Measurements from ENCODE around the gene ADCY3.
"Not testable (repeated sequence)": the region's sequence is repeated elsewhere in the genome, so short reads cannot be mapped to it uniquely, and the experiment has no call there.

ADCY3 gene

DNA sequence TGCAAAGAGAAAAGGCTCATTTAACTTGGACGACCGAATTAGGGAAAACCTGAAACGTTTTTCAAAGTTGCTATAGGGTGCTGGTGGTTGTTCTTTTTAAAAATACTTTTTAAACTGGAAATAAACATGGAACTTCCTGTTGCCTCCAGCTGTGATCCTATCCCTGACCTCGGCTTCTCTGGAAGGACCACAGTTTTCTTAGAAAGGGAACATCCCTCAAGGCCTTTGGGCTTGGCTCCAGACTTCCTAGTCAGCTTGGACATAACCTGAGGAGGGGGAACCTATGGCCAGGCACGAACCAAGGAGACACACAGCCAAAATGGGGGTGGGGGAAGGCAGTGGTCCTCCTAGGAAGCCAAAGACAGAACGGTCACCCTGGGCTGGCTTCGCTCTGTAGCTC lies 69.1 kb downstream of the ADCY3 start:
- no peak for DNase-seq (ENCODE audit: low read depth in 2 of 2)

DNA sequence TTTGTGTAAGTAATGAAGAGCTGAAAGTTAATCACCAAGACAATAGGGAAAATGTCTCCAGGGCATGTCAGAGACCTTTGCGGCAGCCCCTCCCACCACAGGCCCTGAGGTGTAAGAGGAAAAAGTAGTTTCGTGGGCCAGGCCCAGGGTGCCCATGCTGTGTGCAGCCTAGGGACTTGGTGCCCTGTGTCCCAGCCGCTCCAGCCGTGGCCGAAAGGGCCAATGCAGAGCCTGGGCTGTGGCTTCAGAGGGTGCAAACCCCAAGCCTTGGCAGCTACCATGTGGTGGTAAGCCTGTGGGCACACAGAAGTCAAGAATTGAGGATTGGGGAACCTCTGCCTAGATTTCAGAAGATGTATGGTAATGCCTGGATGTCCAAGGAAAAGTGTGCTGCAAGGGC lies 74.3 kb downstream of the ADCY3 start:
- DNase-seq (ENCODE audit: low read depth in 2 of 2) = no peak

DNA sequence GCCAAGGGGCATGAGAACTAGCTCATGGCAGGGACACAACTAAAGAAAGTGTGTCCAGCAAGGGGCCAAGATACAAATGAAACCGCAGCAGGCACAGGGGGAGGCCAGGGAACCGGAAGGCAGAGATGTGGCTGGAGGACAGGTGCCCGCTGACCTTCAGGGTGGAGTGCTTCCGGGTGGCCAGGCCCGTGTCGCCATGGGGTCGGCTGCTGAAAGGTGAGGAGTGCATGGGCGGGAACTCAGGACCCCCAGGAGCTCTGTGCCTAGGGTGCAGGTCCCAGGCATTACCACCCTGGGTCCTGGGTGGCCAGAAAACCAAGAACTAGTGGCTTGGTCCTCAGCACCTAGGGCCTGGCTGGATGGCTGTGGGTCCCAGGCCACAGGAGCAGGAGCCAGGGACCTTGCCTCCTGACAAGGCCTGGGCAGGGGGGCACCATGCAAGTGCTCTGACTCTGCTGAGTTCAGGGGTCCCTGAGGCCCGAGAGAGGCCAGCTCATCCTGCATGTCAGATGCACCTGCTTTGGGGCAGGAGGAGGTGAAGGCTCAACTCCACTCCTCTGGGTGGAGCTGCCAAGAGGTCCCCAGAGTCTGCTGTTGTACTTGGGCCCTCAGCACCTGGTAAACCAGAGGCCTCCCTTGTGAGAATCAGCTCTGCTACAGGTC lies 75.9 kb downstream of the ADCY3 start:
- DNase-seq (ENCODE audit: low read depth in 2 of 2) = no peak

DNA sequence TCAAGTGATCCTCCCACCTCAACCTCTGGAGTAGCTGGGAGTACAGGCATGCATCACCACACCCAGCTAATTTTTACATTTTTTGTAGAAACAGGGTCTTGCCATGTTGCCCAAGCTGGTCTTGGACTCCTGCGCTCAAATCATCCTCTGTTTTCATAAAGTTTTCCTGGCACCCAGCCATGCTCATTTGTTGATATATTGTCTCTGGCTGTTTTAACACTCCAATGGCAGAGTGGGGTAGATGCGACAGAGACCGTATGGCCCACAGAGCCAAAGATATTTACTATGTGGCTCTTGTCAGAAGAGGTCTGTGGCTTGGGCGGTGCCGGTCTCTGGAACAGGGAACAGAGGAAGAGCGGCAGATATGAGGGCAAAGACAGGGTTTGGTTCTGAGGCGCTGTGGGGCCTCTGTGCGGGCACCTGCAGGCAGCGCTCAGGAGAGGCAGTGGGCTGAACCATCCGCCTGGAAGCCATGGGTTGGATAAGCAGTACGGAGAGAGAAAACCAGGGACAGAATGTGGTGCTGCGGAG lies 76.6 kb downstream of the ADCY3 start:
- DNase-seq (ENCODE audit: low read depth in 2 of 2) = no peak

DNA sequence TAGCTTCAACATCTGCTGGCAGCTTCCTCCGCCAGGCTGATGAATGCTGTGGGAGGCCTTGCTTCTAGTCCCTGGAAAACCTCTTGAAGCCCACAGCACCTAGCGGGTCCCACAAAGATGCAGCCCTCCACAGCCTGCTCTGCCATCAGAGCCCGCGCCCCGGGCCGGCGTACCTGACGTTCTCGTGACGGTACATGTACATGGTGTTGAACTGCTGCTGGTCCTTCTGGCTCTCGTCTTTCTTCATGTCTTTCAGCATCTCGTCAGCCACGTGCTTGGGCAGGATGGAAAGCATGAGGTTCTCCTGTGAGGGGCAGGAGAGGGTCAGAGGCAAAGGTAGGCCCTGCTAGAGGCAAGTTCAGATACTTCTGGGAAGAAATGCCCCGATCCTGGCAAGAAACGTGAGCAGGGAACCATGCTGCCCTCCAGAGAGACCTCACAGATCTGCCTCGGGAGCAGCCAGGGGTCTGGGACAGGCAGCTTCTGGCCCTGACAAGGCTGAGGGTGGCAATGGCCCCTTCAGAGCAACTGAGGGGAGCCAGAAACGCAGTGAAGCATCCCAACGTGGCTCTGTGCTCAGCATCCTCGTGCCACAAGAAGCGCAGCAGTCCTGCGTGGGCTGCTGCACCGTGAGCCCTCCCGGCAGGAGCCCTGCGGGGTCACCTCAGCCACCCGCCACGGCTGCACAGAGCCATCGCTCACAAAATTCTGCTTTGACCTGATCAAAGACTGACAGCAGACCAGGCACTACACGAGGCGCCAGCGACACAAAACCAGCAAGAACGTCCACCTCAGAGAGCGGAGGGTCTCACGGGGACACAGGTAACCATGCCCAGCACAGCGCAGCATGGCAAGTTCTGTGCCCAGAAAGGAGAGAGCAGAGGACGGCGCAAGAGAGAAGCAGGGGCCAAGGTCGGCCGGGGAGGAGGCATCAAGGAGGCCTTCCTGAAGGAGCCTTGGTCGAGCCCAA lies 77.7 kb downstream of the ADCY3 start:
- DNase-seq (ENCODE audit: low read depth in 2 of 2) = no peak

DNA sequence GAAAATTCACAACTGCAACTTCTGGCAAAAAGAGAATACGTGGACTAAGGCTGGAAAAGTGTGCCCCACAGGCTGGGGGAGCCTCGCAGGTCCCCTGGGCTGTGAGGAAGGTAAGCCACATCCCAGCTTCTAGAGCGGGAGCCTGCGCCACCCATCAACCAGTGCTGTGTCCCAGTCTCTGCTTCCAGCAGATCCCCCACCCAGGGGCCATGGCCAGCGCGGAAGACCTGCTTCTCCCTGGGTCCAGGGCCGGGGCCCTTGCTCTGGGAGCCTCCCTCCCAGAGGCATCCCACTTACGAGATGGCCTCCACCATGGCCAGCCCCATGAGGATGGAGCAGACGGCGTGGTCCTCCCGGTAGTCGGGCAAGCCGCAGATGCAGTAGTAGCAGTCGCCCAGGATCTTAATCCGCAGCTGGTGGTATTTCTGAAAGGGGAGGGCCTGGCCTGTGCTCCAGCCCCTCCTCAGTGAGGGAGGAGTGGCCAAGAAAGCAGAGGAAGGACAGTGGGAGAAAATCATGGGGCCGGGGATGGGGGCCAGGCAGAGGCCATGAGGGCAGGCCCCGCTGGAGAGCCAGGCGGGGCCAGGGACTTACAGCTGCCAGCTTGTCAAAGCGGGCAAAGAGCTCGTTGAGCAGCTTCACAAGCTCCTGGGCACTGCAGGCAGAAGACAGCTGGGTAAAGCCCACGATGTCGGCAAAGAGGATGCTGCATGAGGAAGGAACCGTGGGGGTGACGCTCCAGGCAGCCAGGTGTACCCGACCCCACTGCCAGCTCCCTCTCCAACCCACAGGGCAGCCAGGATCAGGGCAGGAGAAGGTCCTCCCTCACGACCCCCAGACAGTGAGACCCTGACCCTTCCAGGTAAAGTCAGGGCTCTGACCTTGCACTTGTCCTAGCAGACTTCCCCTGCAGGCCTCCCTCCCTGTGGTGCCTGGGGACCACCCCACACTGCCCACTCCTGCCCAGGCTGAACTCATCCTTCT lies 78.8 kb downstream of the ADCY3 start:
- no peak for DNase-seq (ENCODE audit: low read depth in 2 of 2)

DNA sequence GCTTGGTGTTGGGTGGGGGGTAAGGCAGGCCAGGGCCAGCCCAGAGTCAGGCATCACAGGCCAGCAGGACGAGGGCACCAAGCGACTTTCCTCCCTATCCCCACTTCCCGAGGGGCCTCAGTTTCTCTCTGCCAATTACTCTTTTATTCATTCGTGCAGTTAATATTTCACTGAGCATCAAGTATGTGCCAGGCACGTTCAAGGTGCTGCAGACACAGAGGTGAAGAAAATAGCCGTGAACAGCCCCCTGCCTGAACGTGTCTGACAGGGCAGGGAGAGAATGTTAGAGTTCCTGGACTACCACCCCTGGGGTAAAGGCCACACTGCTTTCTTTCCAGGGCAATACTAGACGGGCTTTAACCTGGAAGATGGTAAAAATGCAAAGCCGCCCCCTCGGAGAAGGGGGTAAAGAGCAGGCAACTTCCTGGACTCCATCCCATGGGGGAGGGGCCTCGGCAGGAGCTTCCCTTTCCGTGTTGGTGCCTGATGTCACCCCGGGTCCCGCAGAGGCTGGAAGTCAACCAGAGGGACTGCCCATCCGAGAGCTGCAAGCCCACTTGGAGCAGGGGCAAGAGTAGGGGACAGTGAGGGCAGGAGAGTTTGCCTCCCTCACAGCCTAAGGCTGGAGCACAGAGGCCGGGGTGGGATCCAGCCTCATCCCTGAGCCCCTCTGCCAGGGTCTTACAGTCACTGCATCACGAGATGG lies 79.7 kb downstream of the ADCY3 start:
- DNase-seq (ENCODE audit: low read depth in 2 of 2) = no peak

DNA sequence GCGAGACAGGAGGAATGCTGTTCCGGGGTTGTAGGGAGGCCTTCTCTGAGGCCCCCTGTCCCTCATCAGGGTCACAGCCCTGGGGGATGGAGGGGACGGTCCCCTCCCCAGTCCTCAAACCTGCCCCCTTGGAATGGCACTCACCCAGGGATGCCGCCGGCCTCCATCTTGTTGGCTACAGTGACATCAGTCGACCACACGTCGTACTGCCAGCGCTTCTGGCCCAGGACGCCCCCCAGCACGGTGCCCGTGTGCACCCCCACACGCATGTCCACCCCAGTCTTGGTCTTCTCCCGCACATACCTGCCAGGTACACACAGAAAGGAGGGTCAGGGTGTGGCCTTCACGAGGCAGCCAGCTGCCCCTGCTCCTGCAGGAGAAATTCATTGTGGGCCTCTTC lies 80.3 kb downstream of the ADCY3 start:
- DNase-seq (ENCODE audit: low read depth in 2 of 2) = no peak

DNA sequence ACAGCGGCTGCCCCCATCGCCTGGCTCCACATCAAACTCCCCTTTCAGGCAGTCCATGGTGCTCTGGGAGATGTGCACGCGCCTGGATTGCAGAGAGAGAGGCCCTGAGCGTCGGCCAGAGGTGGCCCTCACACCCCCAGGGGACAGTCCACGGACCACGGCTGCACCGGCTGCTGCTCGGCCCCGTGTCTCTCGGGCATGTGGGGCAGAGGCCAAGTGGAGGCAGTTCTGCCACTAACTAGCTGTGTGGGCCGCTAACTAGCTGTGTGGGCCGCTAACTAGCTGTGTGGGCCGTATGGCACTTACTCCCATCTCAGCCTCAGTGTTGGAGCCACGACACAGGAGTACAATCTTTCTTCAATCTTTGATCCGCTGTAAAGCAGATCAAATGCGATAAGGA lies 81.5 kb downstream of the ADCY3 start:
- no peak for DNase-seq (ENCODE audit: low read depth in 2 of 2)

DNA sequence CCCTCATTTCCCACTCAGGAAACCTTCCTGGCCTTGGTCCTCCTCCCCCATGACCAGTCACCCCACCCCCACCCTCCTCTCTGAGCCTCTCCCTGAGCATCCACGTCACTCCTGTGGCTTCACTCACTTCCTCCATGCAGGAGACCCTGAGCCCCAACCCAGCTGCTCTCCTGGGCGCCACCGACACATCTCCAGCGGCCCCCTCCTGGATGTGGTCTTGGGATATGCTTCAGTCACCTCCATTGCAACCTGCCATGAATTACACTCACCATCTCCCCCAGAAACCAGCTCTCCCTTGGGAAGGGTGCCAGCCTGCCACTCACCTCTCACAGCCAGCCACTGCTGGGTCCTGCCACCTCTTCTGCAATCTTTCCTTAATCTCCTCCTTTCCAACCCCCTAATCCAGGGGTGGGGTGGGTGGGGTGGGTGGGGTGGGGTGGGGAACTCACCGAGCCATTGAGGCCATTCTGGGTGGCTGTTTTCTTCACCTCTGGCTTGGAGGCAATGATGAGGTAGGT lies 82.0 kb downstream of the ADCY3 start:
- DNase-seq (ENCODE audit: low read depth in 2 of 2) = no peak

DNA sequence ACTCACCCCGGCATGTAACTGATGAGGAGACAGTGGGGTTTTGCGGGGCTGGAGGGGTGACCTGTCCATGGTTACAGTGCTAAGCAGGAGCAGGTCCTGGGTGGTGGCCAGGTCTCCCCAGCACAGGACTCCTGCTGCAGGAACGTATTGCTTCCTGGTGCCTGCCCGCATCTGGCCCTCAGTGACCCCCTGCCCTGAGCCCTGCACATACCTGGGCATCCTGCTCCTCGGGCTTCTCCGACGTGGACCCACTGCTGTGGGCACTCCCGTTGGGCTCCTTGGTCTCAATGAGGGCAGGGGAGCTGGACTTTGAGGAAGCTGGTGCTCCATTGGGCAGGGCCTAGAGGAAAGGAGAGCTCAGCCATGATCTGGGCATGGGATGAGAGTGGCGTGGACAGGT lies 83.3 kb downstream of the ADCY3 start:
- DNase-seq (ENCODE audit: low read depth in 2 of 2) = no peak

DNA sequence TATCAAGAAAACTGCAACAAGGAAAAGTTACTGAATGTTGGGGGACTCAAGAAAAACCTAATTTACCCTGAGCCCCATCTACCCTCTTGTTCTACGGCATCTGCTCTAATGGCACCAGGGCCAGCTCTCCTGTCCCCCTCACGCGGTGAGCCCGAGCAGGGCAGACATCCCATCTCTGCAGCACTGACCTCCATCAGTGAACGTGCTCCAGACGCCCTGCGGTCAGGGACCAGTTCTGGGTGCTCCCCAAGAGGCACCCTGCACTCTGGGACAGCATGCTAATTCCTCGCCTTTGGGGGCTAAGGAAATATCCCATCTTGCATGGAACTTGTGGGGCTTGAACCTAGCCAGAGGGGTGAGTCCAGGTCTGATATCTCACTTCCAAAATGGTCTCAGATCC lies 83.8 kb downstream of the ADCY3 start:
- DNase-seq (ENCODE audit: low read depth in 2 of 2) = no peak

DNA sequence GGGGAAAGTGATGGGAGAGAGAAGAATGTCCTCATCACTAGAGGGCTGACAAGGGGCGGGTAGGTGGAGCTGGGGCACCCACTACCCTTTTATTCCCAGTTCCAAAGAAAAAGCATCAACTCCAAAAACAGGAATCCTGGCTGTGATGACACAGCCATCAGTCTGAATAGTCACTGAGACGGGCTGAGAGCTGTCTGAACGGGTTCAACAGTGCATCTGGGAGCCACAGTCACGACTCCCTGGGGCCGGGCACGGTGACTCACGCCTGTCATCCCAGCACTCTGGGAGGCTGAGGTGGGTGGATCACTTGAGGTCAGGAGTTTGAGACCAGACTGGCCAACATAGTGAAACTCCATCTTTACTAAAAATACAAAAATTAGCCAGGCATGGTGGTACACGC lies 84.6 kb downstream of the ADCY3 start:
- not testable (repeated sequence) for DNase-seq (ENCODE audit: low read depth in 2 of 2)

DNA sequence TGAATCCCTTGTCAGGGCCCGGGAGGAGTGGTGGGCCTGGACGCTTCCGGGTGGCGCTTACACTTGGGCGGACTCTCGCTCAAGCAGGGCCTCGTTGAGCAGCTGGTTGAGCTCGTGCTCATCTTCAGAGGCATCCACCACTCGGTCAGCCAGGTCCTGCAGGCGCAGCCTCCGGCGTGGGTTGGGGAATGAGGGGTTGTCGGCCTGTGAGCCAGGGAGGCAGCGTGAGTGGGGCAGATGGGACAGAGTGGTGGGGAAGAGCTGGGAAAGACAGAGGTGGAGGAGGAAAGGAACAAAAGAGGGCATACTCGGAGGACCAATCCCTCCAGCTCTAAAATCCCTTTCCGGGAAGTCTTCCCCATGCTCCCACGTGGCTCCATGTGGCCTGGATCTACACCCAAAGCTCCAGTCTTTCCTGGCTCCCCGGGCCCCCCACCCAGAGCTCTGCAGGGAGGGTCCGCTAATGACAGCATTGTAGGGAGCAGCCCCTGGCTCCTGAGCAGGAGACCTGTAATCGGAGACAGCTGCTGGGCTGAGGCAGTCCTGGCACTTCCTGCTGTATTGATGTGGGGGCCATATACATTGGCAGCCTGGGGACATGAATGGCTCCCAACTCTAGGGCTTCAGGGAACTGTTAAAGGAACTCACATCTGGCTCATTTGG lies 85.2 kb downstream of the ADCY3 start:
- DNase-seq (ENCODE audit: low read depth in 2 of 2) = no peak

DNA sequence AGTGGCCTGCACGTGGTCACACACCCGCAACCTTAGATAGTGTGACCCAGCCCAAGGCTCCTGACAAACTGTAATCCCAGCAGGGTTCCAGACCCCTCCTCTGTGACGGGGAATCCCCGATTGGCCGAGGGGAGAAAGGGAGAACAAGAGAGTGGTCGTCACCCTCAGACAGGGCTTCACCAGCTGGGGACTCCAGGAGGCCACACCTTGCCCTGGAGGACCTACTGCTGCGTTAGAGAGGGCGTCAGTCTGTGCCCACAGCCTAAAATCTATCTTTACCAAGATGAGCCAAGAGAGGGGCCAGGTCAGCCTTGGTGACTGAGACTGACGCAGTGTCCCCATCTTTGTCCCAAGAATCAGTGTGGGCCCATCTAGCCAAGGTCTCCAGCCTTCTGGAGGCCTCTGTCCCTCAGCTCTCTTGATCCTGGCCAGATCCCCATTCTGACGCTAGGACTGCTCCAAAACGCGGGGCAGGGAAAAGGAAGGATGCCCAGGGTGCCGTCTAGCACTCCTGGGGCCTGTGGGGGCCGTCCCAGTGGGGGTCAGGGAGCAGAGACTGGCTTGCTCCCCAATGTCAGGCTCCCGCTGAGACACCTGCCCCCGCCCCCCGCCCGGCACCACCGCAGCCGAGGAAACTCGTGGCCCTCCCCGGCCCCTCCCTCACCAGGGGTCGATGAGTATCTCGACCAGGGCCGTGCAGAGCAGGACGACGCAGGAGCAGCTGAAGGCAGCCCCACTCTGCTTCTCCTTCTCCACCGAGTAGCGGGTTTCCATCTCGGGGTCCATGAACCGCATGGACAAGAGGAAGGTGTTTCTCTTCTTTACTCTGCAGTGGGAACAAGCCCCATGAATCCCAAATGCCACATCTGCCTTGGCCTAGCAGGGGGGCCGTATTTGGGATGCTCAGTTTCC lies 86.0 kb downstream of the ADCY3 start:
- DNase-seq (ENCODE audit: low read depth in 2 of 2) = no peak

DNA sequence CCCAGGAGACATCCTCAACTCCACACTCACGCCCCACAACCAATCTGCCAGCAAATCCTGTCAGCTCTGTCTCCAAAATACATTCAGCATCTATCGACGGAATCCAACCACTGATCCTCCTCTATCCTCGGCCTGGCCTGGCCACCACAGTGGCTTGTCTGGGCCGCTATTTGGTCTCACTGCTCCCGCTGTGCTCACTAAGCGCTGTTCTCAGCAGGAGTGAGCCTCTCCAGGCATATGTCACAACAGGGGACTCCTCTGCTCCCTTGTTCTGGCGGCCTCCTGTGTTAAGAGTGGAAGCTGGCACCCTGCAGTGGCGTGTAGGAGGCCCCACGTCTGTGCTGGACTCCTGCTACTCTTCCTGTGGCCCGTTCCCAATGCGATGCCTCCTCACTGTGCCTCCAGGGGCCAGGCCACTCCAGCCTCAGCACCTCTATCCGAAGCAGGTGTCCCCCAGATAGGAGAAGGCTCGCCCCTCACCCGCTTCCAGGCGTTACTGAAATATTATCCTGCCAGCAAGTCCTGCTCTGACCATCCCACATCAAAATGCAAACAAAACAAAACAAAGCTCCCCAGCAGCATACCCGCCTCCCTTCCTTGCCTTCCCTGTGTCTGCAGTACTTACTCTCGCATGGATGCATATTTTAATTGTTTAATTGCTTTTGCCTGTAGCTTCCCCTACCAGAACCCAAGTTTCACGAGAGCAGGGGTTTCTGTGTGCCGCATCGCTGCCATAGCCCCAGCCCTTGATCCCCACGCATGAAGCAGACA lies 86.9 kb downstream of the ADCY3 start:
- DNase-seq (ENCODE audit: low read depth in 2 of 2) = no peak

DNA sequence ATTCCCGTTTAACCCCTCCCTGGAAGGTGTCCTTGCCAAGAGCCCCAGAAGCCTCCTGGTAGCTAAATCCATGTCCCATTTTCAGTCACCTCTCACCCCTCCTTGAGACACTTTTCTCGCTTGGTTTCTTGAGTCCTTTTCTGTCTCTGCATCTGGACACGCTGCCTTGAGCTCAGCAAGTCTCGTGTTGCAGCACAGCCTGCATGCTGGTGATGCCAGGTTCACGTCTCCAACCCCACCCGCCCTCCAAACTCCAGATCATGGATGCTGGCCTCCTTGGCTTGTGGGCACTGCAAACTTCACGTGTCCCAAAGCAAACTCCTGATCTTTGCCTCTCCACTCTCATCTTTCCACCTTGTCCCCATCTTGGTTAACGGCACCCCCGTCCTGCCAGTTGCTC lies 87.5 kb downstream of the ADCY3 start:
- no peak for DNase-seq (ENCODE audit: low read depth in 2 of 2)

DNA sequence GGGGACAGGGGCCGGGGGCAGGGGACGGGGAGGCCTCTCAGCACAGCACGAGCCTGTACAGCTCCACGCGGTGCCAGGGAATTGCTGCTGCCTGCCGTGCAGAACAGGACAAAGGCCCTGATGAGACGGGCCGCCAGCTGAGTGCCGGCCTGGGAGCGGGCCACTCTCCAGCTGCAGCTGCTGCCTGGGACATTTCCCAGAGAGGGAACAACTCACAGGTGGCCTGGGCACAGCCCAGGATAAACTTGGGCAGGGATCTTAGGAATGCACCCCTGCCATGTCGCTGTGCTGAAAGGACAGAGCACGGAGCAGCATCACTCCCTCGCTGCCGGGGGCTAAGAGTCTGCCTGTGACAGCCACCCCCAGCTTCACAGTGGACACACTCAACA lies 88.0 kb downstream of the ADCY3 start:
- DNase-seq (ENCODE audit: low read depth in 2 of 2) = no peak
